PFSK-1 (cell line): Measurements from ENCODE around the gene ATP6V0B.

Source experiments
- FOXP2 ChIP-seq: optimal IDR thresholded peaks from 2 replicates; pipeline ENCODE3; 2011; ENCODE audit warnings: borderline replicate concordance, control low read depth, inconsistent platforms; ENCODE audit not compliant: insufficient read depth; ENCODE audit errors: extremely low read length, extremely low read depth
- POLR2AphosphoS5 ChIP-seq: IDR thresholded peaks from 2 replicates; pipeline ENCODE4 v1.6.1; 2012; ENCODE audit warnings: low read depth, mild to moderate bottlenecking, control low read depth, low read length, moderate library complexity
- SIN3A ChIP-seq: IDR thresholded peaks from 2 replicates; pipeline ENCODE4 v1.6.1; 2012; ENCODE audit warnings: mild to moderate bottlenecking, low read length, moderate library complexity, borderline replicate concordance; ENCODE audit not compliant: insufficient read depth
- TAF1 ChIP-seq: IDR thresholded peaks from 2 replicates; pipeline ENCODE4 v1.6.1; 2012; ENCODE audit warnings: low read length, control low read depth, borderline replicate concordance; ENCODE audit not compliant: insufficient read depth
- TF ChIP-seq, protein P1 (sequence below), 2 experiments: IDR thresholded peaks; 2 replicates each; pipeline versions ENCODE4 v1.6.1 to v1.8.0; 2011 to 2012; ENCODE audit warnings: low read depth in 2 of 2, low read length in 2 of 2, control low read depth in 1 of 2, inconsistent platforms in 1 of 2, mild to moderate bottlenecking in 1 of 2, moderate library complexity in 1 of 2; ENCODE audit not compliant: insufficient read depth in 1 of 2

GRCh38 chr1:43976890-43977289, 2.1 kb downstream of the ATP6V0B start:
- TF ChIP-seq POLR2AphosphoS5 (no peak), TAF1 (no peak), SIN3A (no peak), FOXP2 (no peak)
- TF ChIP-seq, protein P1, sequence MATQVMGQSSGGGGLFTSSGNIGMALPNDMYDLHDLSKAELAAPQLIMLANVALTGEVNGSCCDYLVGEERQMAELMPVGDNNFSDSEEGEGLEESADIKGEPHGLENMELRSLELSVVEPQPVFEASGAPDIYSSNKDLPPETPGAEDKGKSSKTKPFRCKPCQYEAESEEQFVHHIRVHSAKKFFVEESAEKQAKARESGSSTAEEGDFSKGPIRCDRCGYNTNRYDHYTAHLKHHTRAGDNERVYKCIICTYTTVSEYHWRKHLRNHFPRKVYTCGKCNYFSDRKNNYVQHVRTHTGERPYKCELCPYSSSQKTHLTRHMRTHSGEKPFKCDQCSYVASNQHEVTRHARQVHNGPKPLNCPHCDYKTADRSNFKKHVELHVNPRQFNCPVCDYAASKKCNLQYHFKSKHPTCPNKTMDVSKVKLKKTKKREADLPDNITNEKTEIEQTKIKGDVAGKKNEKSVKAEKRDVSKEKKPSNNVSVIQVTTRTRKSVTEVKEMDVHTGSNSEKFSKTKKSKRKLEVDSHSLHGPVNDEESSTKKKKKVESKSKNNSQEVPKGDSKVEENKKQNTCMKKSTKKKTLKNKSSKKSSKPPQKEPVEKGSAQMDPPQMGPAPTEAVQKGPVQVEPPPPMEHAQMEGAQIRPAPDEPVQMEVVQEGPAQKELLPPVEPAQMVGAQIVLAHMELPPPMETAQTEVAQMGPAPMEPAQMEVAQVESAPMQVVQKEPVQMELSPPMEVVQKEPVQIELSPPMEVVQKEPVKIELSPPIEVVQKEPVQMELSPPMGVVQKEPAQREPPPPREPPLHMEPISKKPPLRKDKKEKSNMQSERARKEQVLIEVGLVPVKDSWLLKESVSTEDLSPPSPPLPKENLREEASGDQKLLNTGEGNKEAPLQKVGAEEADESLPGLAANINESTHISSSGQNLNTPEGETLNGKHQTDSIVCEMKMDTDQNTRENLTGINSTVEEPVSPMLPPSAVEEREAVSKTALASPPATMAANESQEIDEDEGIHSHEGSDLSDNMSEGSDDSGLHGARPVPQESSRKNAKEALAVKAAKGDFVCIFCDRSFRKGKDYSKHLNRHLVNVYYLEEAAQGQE (IDR thresholded peaks at IDR 0.05; ENCODE audit: insufficient read depth in 1 of 2, low read depth in 2 of 2, low read length in 2 of 2): no peak
